Vagina (tissue), 2 donors: Measurements from ENCODE around the gene PITPNM1. TPM values are rescaled to one million over a fixed set of nuclear protein-coding genes. Genes with fewer than 3 reads are reported as not detected.

Source experiments
- DNase-seq, 2 donors: peaks; one replicate each; pipeline ENCODE4 v3.0.0-alpha.2; 2017; ENCODE audit errors: extremely low spot score in 2 of 2
- H3K27ac ChIP-seq: fragments of 200-600 bp; sonication (generic); one replicate; pipeline ENCODE4 v1.5.1; 2019
- H3K27me3 ChIP-seq: fragments of 200-600 bp; sonication (generic); one replicate; pipeline ENCODE4 v1.5.1; 2019
- H3K36me3 ChIP-seq, 2 donors: fragments of 200-600 bp; sonication (generic); one replicate each; pipeline ENCODE4 v1.5.1; 2017 to 2019
- H3K4me1 ChIP-seq: fragments of 200-600 bp; sonication (generic); one replicate; pipeline ENCODE4 v1.5.1; 2019
- H3K4me3 ChIP-seq, 2 donors: fragments of 200-600 bp; sonication (generic); 1 replicate in 1 of 2; 2 replicates in 1 of 2; pipeline ENCODE4 v1.5.1; 2016 to 2019
- H3K9me3 ChIP-seq: fragments of 200-600 bp; sonication (generic); one replicate; pipeline ENCODE4 v1.5.1; 2019
- POLR2A ChIP-seq, 2 donors: fragments of 450-650 bp; IDR thresholded peaks; one replicate each; pipeline ENCODE4 v1.6.1; 2017; ENCODE audit warnings: antibody characterized with exemption in 2 of 2, mild to moderate bottlenecking in 2 of 2, moderate library complexity in 2 of 2
- POLR2AphosphoS5 ChIP-seq, 2 donors: sonication (generic); formaldehyde crosslinking; IDR thresholded peaks; one replicate each; pipeline ENCODE4 v1.9.0; 2017; ENCODE audit warnings: antibody characterized with exemption in 2 of 2, mild to moderate bottlenecking in 2 of 2, low read depth in 1 of 2; ENCODE audit not compliant: insufficient read depth in 1 of 2
- intact Hi-C: fragments of 100-400 bp; cut with DNase I; formaldehyde crosslinking; loops from one replicate; pipeline ENCODE4 v1.15.1; 2023
- total RNA-seq: library from RNA; depleted of rRNA; stranded (reverse); fragments of >200 nt; gene quantifications from one replicate; pipeline ENCODE4 v1.2.3, GENCODE V29; 2016
- TF ChIP-seq, protein P1 (sequence below), 3 experiments: fragments of 450-650 bp in 2 of 3; fragments of 200-600 bp in 1 of 3; sonication (generic) in 1 of 3; IDR thresholded peaks; one replicate each; pipeline ENCODE4 v1.5.1; 2017 to 2019; ENCODE audit warnings: antibody characterized with exemption in 3 of 3, mild to moderate bottlenecking in 2 of 3, moderate library complexity in 2 of 3

The PITPNM1 gene
- total RNA-seq, 1 donor from 2014 or later = 21.9 TPM

DNA sequence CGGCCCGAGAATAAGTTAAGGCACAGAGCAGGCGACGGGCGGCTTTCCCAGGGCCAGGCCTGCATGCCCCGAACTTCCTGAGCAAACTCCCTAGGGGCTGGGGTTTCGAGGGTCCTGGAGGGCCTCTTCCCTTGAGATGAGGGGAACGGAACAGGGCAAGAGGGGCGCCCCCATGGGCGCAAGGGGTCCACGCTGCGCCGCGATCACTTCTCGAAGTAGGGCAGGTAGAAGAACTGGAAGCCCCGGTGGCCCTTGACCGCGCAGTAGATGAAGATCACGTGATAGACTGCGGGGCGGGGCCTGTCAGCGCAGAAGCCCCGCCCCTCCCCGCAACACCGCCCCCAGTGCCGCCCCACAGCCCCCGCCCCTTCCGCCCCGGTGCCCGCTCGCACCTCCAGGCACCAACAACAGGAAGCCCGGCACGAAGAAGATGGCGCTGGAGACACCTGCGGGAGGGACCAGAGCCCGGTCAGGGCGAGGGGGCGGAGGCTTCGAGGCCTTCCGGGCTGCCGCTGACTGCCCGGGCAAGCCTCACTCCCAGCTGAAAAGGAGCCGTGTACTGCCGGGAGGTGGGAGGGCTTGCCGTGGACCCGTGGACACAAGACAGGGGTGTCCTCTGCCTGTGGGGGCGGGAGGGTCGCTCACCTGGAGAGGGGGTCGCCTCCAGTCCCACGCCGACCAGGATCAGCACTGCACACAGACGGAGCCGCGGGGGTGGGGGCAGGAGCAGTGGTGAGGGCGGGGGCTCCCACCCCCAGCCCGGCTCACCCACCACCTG lies 40.6 kb downstream of the PITPNM1 start:
- intact Hi-C loops = loop anchor here (5.0 to 10.0 kb wide), 2 partner anchors 42 to 60 kb away; partner anchors contain the start of genes PPP1CA and TBC1D10C
- Histone ChIP-seq H3K4me1 (peaks cover 52% of the 10 kb centered on the region), H3K4me3 (peak overlapping the region; percentile 48 to 49), H3K9me3 (no peaks in the 10 kb centered on the region), H3K27me3 (no peaks in the 10 kb centered on the region), H3K27ac (peak overlapping the region; percentile 87), H3K36me3 (no peaks in the 10 kb centered on the region)
- peak in 1 of 2 donors; percentile 62 for TF ChIP-seq POLR2AphosphoS5 (IDR thresholded peaks at IDR 0.05; ENCODE audit: insufficient read depth in 1 of 2, low read depth in 1 of 2)
- no peak for TF ChIP-seq POLR2A (IDR thresholded peaks at IDR 0.05)
- no peak for DNase-seq

- H3K27me3 ChIP-seq = no peaks in the 10 kb centered on the region
- peak overlapping the region; percentile 48 to 49 for H3K4me3 ChIP-seq
- DNase-seq = no peak
- peak overlapping the region; percentile 87 for H3K27ac ChIP-seq
- H3K9me3 ChIP-seq = no peaks in the 10 kb centered on the region
- intact Hi-C loops = loop anchor here (10.0 kb wide), 1 partner anchor 59 kb away; the partner anchor contains the start of genes PPP1CA and TBC1D10C
- peak; percentile 58 to 64 for TF ChIP-seq POLR2AphosphoS5 (IDR thresholded peaks at IDR 0.05; ENCODE audit: insufficient read depth in 1 of 2, low read depth in 1 of 2)
- TF ChIP-seq, protein P1, sequence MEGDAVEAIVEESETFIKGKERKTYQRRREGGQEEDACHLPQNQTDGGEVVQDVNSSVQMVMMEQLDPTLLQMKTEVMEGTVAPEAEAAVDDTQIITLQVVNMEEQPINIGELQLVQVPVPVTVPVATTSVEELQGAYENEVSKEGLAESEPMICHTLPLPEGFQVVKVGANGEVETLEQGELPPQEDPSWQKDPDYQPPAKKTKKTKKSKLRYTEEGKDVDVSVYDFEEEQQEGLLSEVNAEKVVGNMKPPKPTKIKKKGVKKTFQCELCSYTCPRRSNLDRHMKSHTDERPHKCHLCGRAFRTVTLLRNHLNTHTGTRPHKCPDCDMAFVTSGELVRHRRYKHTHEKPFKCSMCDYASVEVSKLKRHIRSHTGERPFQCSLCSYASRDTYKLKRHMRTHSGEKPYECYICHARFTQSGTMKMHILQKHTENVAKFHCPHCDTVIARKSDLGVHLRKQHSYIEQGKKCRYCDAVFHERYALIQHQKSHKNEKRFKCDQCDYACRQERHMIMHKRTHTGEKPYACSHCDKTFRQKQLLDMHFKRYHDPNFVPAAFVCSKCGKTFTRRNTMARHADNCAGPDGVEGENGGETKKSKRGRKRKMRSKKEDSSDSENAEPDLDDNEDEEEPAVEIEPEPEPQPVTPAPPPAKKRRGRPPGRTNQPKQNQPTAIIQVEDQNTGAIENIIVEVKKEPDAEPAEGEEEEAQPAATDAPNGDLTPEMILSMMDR (IDR thresholded peaks at IDR 0.05) = no peak
- H3K4me1 ChIP-seq = peaks cover 49% of the 10 kb centered on the region
- no peaks in the 10 kb centered on the region for H3K36me3 ChIP-seq
Measured at GRCh38 chr11:67463680-67464410, 41.3 kb downstream of the PITPNM1 start.

- H3K36me3 ChIP-seq = no peaks in the 10 kb centered on the region
- no peak overlapping the region for H3K4me3 ChIP-seq
- H3K4me1 ChIP-seq = peaks cover 45% of the 10 kb centered on the region
- H3K27me3 ChIP-seq = no peaks in the 10 kb centered on the region
- peak overlapping the region; percentile 87 for H3K27ac ChIP-seq
- DNase-seq = no peak
- no peaks in the 10 kb centered on the region for H3K9me3 ChIP-seq
- intact Hi-C loops = loop anchor here (10.0 kb wide), 1 partner anchor 58 kb away; the partner anchor contains the start of genes PPP1CA and TBC1D10C
- no peak for TF ChIP-seq POLR2AphosphoS5 (IDR thresholded peaks at IDR 0.05; ENCODE audit: insufficient read depth in 1 of 2, low read depth in 1 of 2)
- TF ChIP-seq, protein P1 (IDR thresholded peaks at IDR 0.05) = no peak
- no peak for TF ChIP-seq POLR2A (IDR thresholded peaks at IDR 0.05)
Measured at GRCh38 chr11:67463186-67463585, 42.0 kb downstream of the PITPNM1 start.

- Histone ChIP-seq H3K27me3 (no peaks in the 10 kb centered on the region), H3K27ac (no peak overlapping the region), H3K9me3 (no peaks in the 10 kb centered on the region), H3K4me3 (no peak overlapping the region), H3K4me1 (no peaks in the 10 kb centered on the region), H3K36me3 (no peaks in the 10 kb centered on the region)
- intact Hi-C loops = no loop called here
- DNase-seq = no peak
- no peak for TF ChIP-seq POLR2AphosphoS5 (IDR thresholded peaks at IDR 0.05; ENCODE audit: insufficient read depth in 1 of 2, low read depth in 1 of 2)
- TF ChIP-seq POLR2A (IDR thresholded peaks at IDR 0.05) = no peak
- TF ChIP-seq, protein P1 (IDR thresholded peaks at IDR 0.05) = no peak
Measured at GRCh38 chr11:67458266-67458665, 46.9 kb downstream of the PITPNM1 start.

DNA sequence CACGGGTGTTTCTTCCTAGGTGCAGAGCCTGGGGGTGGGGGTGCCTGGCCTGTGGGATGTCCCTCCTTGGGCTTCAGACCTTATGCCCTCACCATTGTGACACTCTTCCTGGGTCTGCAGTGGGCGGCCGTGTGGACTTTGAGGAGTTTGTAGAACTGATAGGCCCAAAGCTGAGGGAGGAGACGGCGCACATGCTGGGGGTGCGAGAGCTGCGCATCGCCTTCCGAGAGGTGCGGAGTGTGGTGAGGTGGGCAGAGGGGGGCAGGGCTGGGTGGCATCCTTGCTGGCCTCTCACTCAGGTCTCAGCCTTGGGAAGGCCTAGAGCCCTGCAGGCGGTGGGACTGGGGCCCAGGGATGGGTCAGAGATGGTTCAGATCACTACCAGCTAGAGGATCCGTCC lies 47.7 kb downstream of the PITPNM1 start:
- no peak for DNase-seq
- intact Hi-C loops = no loop called here
- TF ChIP-seq POLR2A (IDR thresholded peaks at IDR 0.05) = no peak
- TF ChIP-seq POLR2AphosphoS5 (IDR thresholded peaks at IDR 0.05; ENCODE audit: insufficient read depth in 1 of 2, low read depth in 1 of 2) = no peak
- TF ChIP-seq, protein P1 (IDR thresholded peaks at IDR 0.05) = no peak

More for the DNA sequence above, 47.7 kb downstream of the PITPNM1 start:
- peaks cover 3% of the 10 kb centered on the region for H3K4me1 ChIP-seq
- H3K9me3 ChIP-seq = no peaks in the 10 kb centered on the region
- no peak overlapping the region for H3K4me3 ChIP-seq
- H3K36me3 ChIP-seq = no peaks in the 10 kb centered on the region
- H3K27ac ChIP-seq = no peak overlapping the region
- no peaks in the 10 kb centered on the region for H3K27me3 ChIP-seq
